Upper lobe of left lung (tissue), 4 donors: ENCODE measurements around the gene AJUBA.
A peak's percentile ranks its signal among the peaks of the same experiment; 100 is the strongest.
"Not testable (repeated sequence)": the region's sequence is repeated elsewhere in the genome, so short reads cannot be mapped to it uniquely, and the experiment has no call there.

Experiments
- CTCF ChIP-seq, 6 experiments: fragments of 450-650 bp in 4 of 6; fragments of 200-600 bp in 2 of 6; sonication (generic) in 2 of 6; IDR thresholded peaks; one replicate each; pipeline ENCODE4 v1.5.1; 2016 to 2019; ENCODE audit warnings: antibody characterized with exemption in 6 of 6
- POLR2A ChIP-seq, 4 donors: fragments of 450-650 bp; IDR thresholded peaks; one replicate each; pipeline ENCODE4 v1.5.1; 2016 to 2017; ENCODE audit warnings: antibody characterized with exemption in 4 of 4, mild to moderate bottlenecking in 2 of 4
- POLR2AphosphoS5 ChIP-seq, 2 donors: sonication (generic); formaldehyde crosslinking; IDR thresholded peaks; one replicate each; pipeline ENCODE4 v1.5.1; 2017; ENCODE audit warnings: antibody characterized with exemption in 2 of 2

- not testable (repeated sequence) for TF ChIP-seq CTCF, POLR2A (IDR thresholded peaks at IDR 0.05)
- TF ChIP-seq POLR2AphosphoS5 (IDR thresholded peaks at IDR 0.05), result peak; percentile 39 to 40
Measured at GRCh38 chr14:22951795-22952194, 30.6 kb downstream of the AJUBA start.
